HAP-1 (cell line): ENCODE data around the gene PLAAT3.

Source experiments
- DNase-seq, 2 experiments: peaks; one replicate each; pipeline ENCODE4 v3.0.0-alpha.2; 2016 to 2020; ENCODE audit warnings: low spot score in 2 of 2
- H3K27me3 ChIP-seq: fragments of 250-450 bp; sonication (Bioruptor Pico); 2 replicates; pipeline ENCODE4 v1.5.1; 2020; ENCODE audit warnings: low read depth, mild to moderate bottlenecking, moderate library complexity
- H3K36me3 ChIP-seq: fragments of 250-450 bp; sonication (Bioruptor Pico); replicated peaks from 2 replicates; pipeline ENCODE4 v1.5.1; 2020; ENCODE audit warnings: mild to moderate bottlenecking
- H3K4me1 ChIP-seq: fragments of 250-450 bp; sonication (Bioruptor Pico); 2 replicates; pipeline ENCODE4 v1.5.1; 2020; ENCODE audit warnings: mild to moderate bottlenecking
- H3K4me3 ChIP-seq: fragments of 250-450 bp; sonication (Bioruptor Pico); 2 replicates; pipeline ENCODE4 v1.5.1; 2020; ENCODE audit warnings: mild to moderate bottlenecking, moderate library complexity
- H3K9me3 ChIP-seq: fragments of 250-450 bp; sonication (Bioruptor Pico); 2 replicates; pipeline ENCODE4 v1.5.1; 2020; ENCODE audit warnings: mild to moderate bottlenecking, moderate library complexity
- in situ Hi-C: fragments of 300-500 bp; cut with MboI; formaldehyde crosslinking; loops from 3 replicates; pipeline ENCODE4 v1.14.3; 2020; ENCODE audit warnings: low sequenced_read_pairs, inconsistent platforms, mixed read lengths

The PLAAT3 gene

GRCh38 chr11:63572026-63572688 lies 42.1 kb downstream of the PLAAT3 start:
- Histone ChIP-seq H3K36me3 (peaks cover 14% of the 10 kb centered on the region), H3K27me3 (no peaks in the 10 kb centered on the region), H3K4me3 (no peak overlapping the region), H3K4me1 (peaks cover 16% of the 10 kb centered on the region), H3K9me3 (no peaks in the 10 kb centered on the region)
- in situ Hi-C loops: no loop called here
- peak in 1 of 2 experiments; percentile 4 for DNase-seq

- no peak for DNase-seq
These were observed 44.7 kb downstream of the PLAAT3 start for GRCh38 chr11:63569570-63569969.

DNA sequence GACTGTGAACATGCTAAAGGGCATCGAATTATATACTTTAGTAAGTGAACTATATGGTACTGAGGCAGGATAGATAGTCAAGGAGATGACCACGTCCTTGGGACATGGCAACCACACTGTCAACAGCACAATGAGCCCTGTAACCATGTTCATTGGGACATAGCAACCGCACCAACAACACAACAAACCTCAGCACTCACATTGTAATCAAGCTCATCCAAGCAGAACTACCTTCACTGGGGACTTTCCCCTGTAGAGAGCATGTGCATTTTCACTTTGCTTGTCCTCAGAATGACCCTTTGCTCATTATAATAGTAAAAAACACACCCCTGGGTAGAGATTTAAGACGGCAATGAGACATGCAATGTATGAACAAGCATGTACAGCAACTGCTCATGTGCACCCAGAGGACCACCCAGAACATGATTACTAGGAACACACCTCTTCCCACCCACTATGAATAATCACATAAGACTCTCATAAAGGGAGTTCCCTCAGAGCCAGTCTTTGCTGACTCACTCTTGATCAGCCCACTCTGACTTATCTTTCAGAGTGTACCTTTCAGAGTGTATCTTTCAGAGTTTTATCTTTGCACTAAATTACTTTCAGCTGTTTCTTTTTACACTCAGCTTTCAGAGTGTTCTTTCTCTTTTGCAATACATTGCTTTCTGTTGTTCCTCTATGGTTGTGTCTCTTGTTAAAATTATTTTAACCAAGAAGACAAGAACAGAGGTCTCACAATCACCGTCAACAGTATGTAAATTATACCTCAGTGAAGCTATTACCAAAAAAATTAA lies 47.0 kb downstream of the PLAAT3 start:
- H3K4me1 ChIP-seq: peaks cover 23% of the 10 kb centered on the region
- peak; percentile 31 to 55 for DNase-seq
- in situ Hi-C loops: no loop called here

More at GRCh38 chr11:63569570-63569969, 44.7 kb downstream of the PLAAT3 start:
- no peak overlapping the region for H3K4me3 ChIP-seq
- H3K9me3 ChIP-seq: no peaks in the 10 kb centered on the region
- in situ Hi-C loops: no loop called here
- peaks cover 23% of the 10 kb centered on the region for H3K4me1 ChIP-seq
- H3K27me3 ChIP-seq: no peaks in the 10 kb centered on the region
- peaks cover 10% of the 10 kb centered on the region for H3K36me3 ChIP-seq

DNA sequence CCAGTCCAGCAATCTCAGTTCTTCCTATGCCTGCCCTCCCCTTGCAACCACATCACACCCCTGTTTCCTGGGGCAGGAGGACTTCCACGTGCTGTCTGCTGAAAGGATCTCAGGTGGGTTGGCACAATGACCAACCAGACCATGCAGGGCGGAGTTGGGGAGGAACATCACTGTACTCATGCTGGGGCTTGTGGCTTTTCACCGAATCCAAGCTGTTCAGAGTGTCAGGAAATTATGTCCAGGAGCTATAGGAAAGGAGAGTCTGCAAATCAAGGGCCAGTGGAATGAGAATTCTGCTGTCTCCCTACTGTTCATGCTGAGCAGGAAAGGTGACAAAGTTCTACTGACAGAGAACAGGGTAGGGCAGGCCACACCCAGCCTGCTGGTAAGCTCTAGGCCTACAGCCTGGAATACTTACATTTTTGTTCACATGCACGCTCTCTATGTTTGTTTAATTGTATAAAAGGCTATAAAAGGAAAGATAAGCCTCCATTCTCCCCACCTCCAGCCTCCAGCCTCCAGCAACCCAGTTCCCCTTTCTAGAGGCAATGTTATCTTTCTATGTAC lies 49.4 kb downstream of the PLAAT3 start:
- Histone ChIP-seq H3K9me3 (no peaks in the 10 kb centered on the region), H3K36me3 (no peaks in the 10 kb centered on the region), H3K4me3 (no peak overlapping the region), H3K27me3 (no peaks in the 10 kb centered on the region), H3K4me1 (peaks cover 17% of the 10 kb centered on the region)
- in situ Hi-C loops: no loop called here
- no peak for DNase-seq

More for the DNA sequence above, 47.0 kb downstream of the PLAAT3 start:
- Histone ChIP-seq H3K36me3 (no peaks in the 10 kb centered on the region), H3K4me3 (no peak overlapping the region), H3K27me3 (no peaks in the 10 kb centered on the region), H3K9me3 (no peaks in the 10 kb centered on the region)

DNA sequence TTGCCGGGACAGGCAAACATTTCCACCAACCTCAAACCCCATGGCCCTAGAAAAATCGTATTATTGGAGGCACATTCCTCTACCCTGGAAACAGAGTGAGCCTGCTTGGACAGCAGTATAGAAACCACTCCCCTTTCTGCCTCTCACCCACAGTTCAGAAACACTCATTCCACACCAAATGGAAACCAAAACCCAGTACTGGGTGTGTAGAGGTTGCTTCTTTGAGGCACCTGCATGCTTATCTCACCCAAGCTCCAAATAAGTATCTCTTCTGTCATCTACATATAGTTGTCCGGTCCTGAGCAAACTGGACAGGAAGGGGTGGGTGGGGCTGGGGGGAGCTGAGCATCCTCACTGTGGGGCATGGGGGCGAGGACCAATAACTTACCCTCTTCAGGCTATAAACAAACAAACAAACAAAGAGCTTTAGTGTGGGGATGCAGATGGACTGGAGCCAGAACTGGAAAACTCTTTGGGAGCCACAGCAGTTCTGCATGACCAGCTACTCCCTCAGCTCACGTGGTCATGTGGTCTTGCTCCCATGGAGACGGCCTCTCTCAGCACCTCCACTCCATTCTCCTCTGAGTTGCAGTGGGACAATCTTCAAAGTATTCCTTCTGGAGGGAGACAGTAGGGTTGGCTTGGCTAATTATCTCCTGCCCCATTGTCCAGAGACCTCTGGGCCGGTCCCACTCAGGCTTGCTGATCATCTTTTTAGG lies 50.0 kb downstream of the PLAAT3 start:
- Histone ChIP-seq H3K36me3 (no peaks in the 10 kb centered on the region), H3K4me1 (peaks cover 17% of the 10 kb centered on the region), H3K9me3 (no peaks in the 10 kb centered on the region), H3K4me3 (no peak overlapping the region), H3K27me3 (no peaks in the 10 kb centered on the region)
- no peak for DNase-seq
- in situ Hi-C loops: no loop called here

- Histone ChIP-seq H3K4me1 (peaks cover 17% of the 10 kb centered on the region), H3K9me3 (no peaks in the 10 kb centered on the region), H3K27me3 (no peaks in the 10 kb centered on the region), H3K36me3 (no peaks in the 10 kb centered on the region), H3K4me3 (no peak within 1 kb of the TSS)
- in situ Hi-C loops: no loop called here
- no peak for DNase-seq
These were observed 50.8 kb downstream of the PLAAT3 start, which contains the start of gene PLAAT2 for GRCh38 chr11:63563201-63564055. PLAAT2 (minus strand) TSS chr11:63563379; CDS start chr11:63563324, 55 bp downstream.

GRCh38 chr11:63560506-63561180 lies 53.6 kb downstream of the PLAAT3 start:
- H3K9me3 ChIP-seq: no peaks in the 10 kb centered on the region
- DNase-seq: no peak
- no peaks in the 10 kb centered on the region for H3K36me3 ChIP-seq
- peaks cover 15% of the 10 kb centered on the region for H3K4me1 ChIP-seq
- in situ Hi-C loops: no loop called here
- no peak overlapping the region for H3K4me3 ChIP-seq
- H3K27me3 ChIP-seq: no peaks in the 10 kb centered on the region

- Histone ChIP-seq H3K4me3 (no peak overlapping the region), H3K4me1 (peaks cover 21% of the 10 kb centered on the region), H3K27me3 (no peaks in the 10 kb centered on the region), H3K36me3 (no peaks in the 10 kb centered on the region), H3K9me3 (no peaks in the 10 kb centered on the region)
- in situ Hi-C loops: no loop called here
- no peak for DNase-seq
These were observed 55.6 kb downstream of the PLAAT3 start for GRCh38 chr11:63558459-63559157.

- no peak for DNase-seq
- H3K4me3 ChIP-seq: no peak overlapping the region
- peaks cover 21% of the 10 kb centered on the region for H3K4me1 ChIP-seq
- no peaks in the 10 kb centered on the region for H3K9me3 ChIP-seq
- in situ Hi-C loops: no loop called here
- H3K27me3 ChIP-seq: no peaks in the 10 kb centered on the region
- H3K36me3 ChIP-seq: no peaks in the 10 kb centered on the region
These were observed 56.7 kb downstream of the PLAAT3 start for GRCh38 chr11:63557570-63557969.

DNA sequence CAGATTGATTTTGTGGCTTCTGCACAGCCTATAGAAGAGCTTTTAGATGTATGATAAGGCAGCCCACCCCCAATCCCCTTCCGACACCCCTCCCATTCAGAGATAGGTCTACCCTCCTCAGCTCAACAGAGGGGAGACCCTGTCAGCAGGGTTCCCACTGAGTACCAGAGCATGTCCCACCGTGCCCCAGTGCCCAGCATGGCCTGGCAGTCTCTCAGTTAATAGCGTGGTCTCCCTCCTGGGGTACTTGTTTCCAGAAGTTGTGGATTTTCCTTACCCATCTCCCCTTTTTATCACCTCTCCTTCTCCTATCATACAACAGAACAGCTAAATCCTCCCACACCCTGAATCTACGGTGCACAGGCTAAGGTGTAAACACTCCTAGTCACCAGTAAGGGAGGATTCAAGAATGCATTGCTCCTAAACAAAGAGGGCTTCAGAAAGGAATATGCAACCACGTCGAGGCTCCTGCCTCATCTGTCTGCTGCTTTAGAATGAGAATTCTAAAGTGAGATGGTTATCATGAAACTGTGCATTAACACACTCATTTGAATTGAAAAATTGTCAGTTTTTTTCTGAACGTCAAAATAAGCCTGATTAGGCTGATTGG lies 57.7 kb downstream of the PLAAT3 start:
- peak; percentile 41 to 50 for DNase-seq
- H3K36me3 ChIP-seq: no peaks in the 10 kb centered on the region
- no peak overlapping the region for H3K4me3 ChIP-seq
- no peaks in the 10 kb centered on the region for H3K27me3 ChIP-seq
- peaks cover 21% of the 10 kb centered on the region for H3K4me1 ChIP-seq
- in situ Hi-C loops: no loop called here
- H3K9me3 ChIP-seq: no peaks in the 10 kb centered on the region

- in situ Hi-C loops: no loop called here
- Histone ChIP-seq H3K36me3 (no peaks in the 10 kb centered on the region), H3K4me3 (no peak overlapping the region), H3K27me3 (no peaks in the 10 kb centered on the region), H3K4me1 (peaks cover 21% of the 10 kb centered on the region), H3K9me3 (no peaks in the 10 kb centered on the region)
- DNase-seq: peak; percentile 37 to 47
These were observed 59.4 kb downstream of the PLAAT3 start for GRCh38 chr11:63554877-63555223.

- Histone ChIP-seq H3K27me3 (no peaks in the 10 kb centered on the region), H3K4me3 (no peak overlapping the region), H3K36me3 (no peaks in the 10 kb centered on the region), H3K9me3 (no peaks in the 10 kb centered on the region), H3K4me1 (peaks cover 21% of the 10 kb centered on the region)
- in situ Hi-C loops: no loop called here
- DNase-seq: peak in 1 of 2 experiments; percentile 4
These were observed 60.5 kb downstream of the PLAAT3 start for GRCh38 chr11:63553759-63554158.
